Measurements from ENCODE around the gene DTX2. TPM values are rescaled to one million over a fixed set of nuclear protein-coding genes. Genes with fewer than 3 reads are reported as not detected.
"Not testable (repeated sequence)": the region's sequence is repeated elsewhere in the genome, so short reads cannot be mapped to it uniquely, and the experiment has no call there.

Gene DTX2
- polyA plus RNA-seq, 1 donor from 2014 or later = 2.4 TPM

DNA sequence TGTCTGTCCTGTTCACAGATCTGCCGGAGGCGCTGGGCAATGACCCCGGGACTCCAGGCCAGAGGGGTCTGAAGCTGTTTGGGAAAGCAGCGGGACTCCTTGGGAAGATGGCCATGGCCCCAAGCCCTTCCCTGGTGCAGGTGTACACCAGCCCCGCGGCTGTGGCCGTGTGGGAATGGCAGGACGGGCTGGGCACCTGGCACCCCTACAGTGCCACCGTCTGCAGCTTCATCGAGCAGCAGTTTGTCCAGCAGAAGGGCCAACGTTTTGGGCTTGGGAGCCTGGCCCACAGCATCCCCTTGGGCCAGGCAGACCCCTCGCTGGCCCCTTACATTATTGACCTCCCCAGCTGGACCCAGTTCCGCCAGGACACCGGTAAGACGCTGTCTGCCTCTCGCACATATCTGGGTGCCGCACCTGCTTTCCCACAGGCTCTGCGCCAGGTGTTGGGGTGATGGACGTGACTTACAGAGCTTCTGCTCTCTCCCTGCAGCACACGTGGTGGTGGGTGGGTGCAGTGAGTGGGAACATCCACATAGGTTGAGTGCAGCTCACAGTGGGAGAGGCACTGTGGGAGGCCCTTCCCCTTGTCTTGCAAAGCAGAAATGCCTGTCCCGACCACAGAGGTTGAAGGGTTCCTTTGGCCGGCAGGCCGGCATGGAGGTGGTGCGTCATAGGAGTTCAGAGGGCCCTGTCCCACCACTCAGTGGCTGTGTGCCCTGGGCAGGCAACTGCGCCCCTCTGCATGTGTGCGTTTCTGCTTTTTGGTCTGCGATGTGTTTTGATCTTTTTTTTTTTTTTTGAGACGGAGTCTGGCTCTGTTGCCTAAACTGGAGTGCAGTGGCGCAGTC is 19.1 kb downstream of the DTX2 start:
- not testable (repeated sequence) for H3K9me3 ChIP-seq (ENCODE audit: low read length)

DNA sequence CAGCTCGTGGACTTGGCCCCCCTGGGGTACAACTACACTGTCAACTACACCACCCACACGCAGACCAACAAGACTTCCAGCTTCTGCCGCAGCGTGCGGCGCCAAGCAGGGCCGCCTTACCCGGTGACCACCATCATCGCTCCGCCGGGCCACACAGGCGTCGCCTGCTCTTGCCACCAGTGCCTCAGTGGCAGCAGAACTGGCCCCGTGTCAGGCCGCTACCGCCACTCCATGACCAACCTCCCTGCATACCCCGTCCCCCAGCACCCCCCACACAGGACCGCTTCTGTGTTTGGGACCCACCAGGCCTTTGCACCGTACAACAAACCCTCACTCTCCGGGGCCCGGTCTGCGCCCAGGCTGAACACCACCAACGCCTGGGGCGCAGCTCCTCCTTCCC is 21.2 kb downstream of the DTX2 start:
- H3K27ac ChIP-seq (ENCODE audit: low read length); H3K27me3 ChIP-seq (ENCODE audit: insufficient read depth, low read depth, low read length); H2AFZ ChIP-seq (ENCODE audit: low read depth, low read length); H3F3A ChIP-seq (ENCODE audit: insufficient read depth, low read length, poor library complexity, severe bottlenecking); H3K9me3 ChIP-seq (ENCODE audit: low read length); H3K4me2 ChIP-seq (ENCODE audit: low read length); H3K79me2 ChIP-seq (replicated peaks; ENCODE audit: insufficient read depth, low read length); H4K20me1 ChIP-seq (ENCODE audit: insufficient read depth); H3K9ac ChIP-seq (ENCODE audit: low read length); H3K9me2 ChIP-seq (ENCODE audit: insufficient read depth, low read length); H3K4me3 ChIP-seq (ENCODE audit: low read length); H3K36me3 ChIP-seq (ENCODE audit: insufficient read depth, low read length): not testable (repeated sequence)

More for the DNA sequence above, 19.1 kb downstream of the DTX2 start:
- H3K27me3 ChIP-seq (ENCODE audit: insufficient read depth, low read depth, low read length); H3K79me2 ChIP-seq (replicated peaks; ENCODE audit: insufficient read depth, low read length); H3K9ac ChIP-seq (ENCODE audit: low read length); H3F3A ChIP-seq (ENCODE audit: insufficient read depth, low read length, poor library complexity, severe bottlenecking); H4K20me1 ChIP-seq (ENCODE audit: insufficient read depth); H3K4me2 ChIP-seq (ENCODE audit: low read length); H3K9me2 ChIP-seq (ENCODE audit: insufficient read depth, low read length); H2AFZ ChIP-seq (ENCODE audit: low read depth, low read length); H3K27ac ChIP-seq (ENCODE audit: low read length); H3K4me3 ChIP-seq (ENCODE audit: low read length); H3K36me3 ChIP-seq (ENCODE audit: insufficient read depth, low read length): not testable (repeated sequence)

DNA sequence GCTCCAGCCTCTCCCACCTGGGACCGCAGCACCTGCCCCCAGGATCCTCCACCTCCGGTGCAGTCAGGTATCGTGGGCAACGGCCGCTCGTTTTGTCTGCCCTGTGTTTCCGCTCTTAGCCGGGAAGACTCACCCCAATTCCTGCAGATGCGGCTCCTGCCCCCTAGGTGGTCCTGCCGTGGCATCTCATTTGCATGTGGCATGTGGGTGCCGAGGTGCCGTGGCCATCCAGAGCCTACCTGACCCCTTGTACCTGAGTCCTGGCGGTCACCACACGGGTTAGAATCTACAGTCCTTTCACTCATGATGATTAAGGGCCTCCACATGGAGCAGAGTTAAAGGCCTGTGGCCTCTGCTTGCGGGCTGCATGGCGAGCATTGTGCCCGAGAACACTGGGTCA is 21.6 kb downstream of the DTX2 start:
- not testable (repeated sequence) for H3K79me2 ChIP-seq (replicated peaks; ENCODE audit: insufficient read depth, low read length); H3K27me3 ChIP-seq (ENCODE audit: insufficient read depth, low read depth, low read length); H3F3A ChIP-seq (ENCODE audit: insufficient read depth, low read length, poor library complexity, severe bottlenecking); H3K9me3 ChIP-seq (ENCODE audit: low read length); H3K27ac ChIP-seq (ENCODE audit: low read length); H3K4me2 ChIP-seq (ENCODE audit: low read length); H2AFZ ChIP-seq (ENCODE audit: low read depth, low read length); H4K20me1 ChIP-seq (ENCODE audit: insufficient read depth); H3K36me3 ChIP-seq (ENCODE audit: insufficient read depth, low read length); H3K9me2 ChIP-seq (ENCODE audit: insufficient read depth, low read length); H3K9ac ChIP-seq (ENCODE audit: low read length); H3K4me3 ChIP-seq (ENCODE audit: low read length)

DNA sequence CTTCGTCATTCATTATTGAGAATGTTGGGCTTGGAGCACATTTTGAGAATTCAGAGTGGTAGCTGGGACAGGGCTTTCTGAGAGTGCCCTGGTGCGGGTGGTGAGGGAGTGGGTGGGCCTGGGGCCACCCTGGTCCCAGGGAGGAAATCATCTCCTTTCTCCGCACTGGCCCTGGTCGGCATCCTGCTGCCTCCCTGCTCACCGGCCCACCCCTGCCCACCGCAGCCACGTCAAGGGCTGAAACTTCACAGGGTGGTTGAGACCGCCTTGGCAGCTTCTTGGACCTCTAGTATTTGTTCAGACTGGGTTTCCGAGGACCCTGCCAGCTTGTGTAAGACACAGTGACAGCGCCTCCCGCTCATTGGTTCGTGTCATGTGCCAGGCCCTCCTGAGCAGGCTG is 22.9 kb downstream of the DTX2 start:
- not testable (repeated sequence) for H3K79me2 ChIP-seq (replicated peaks; ENCODE audit: insufficient read depth, low read length); H3K4me3 ChIP-seq (ENCODE audit: low read length); H3K27me3 ChIP-seq (ENCODE audit: insufficient read depth, low read depth, low read length)

DNA sequence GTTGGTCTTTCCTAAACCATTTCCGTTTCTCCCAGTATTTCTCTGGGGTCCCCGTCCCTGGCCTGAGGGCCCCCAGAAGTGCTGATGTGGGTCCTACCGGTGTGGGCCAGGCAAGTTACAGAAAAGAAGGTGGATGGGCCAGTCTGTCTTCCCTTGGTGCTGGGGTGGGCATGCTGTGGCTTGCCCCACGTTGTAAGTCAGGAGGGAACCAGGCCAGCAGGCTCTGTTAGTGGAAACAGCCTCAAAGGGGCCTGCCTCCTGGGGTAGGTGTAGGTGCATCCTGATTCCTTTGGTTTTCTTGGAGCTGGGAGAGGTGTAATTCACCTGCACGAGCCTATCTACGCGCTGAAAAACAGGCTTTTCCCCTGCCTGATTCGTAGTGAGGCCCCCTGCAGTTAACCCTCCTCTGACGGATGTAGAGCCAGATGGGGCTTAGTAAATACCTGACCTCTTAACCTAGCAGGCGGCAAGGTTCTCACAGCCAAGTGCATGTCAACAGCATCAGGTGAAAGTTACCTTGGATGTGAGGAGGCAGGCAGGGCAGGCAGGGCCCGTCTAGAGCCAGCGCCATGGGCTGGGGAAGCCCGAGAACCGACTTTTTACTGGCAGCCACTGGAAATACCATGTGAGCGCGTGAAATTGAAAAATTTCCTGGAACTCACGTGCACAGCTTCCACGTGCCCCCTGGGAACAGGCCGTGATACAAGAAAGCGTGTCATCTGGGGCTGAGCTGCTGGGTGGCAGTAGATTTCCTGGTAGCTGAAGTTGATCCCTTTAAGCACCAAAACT is 24.5 kb downstream of the DTX2 start:
- not testable (repeated sequence) for H3K4me2 ChIP-seq (ENCODE audit: low read length); H2AFZ ChIP-seq (ENCODE audit: low read depth, low read length); H4K20me1 ChIP-seq (ENCODE audit: insufficient read depth); H3F3A ChIP-seq (ENCODE audit: insufficient read depth, low read length, poor library complexity, severe bottlenecking); H3K36me3 ChIP-seq (ENCODE audit: insufficient read depth, low read length); H3K9me3 ChIP-seq (ENCODE audit: low read length); H3K27me3 ChIP-seq (ENCODE audit: insufficient read depth, low read depth, low read length); H3K4me3 ChIP-seq (ENCODE audit: low read length); H3K9me2 ChIP-seq (ENCODE audit: insufficient read depth, low read length); H3K9ac ChIP-seq (ENCODE audit: low read length); H3K79me2 ChIP-seq (replicated peaks; ENCODE audit: insufficient read depth, low read length); H3K27ac ChIP-seq (ENCODE audit: low read length)

More for the DNA sequence above, 22.9 kb downstream of the DTX2 start:
- not testable (repeated sequence) for H3K9me3 ChIP-seq (ENCODE audit: low read length); H3F3A ChIP-seq (ENCODE audit: insufficient read depth, low read length, poor library complexity, severe bottlenecking); H3K9me2 ChIP-seq (ENCODE audit: insufficient read depth, low read length); H3K36me3 ChIP-seq (ENCODE audit: insufficient read depth, low read length); H3K27ac ChIP-seq (ENCODE audit: low read length); H3K4me2 ChIP-seq (ENCODE audit: low read length); H4K20me1 ChIP-seq (ENCODE audit: insufficient read depth); H3K9ac ChIP-seq (ENCODE audit: low read length); H2AFZ ChIP-seq (ENCODE audit: low read depth, low read length)

DNA sequence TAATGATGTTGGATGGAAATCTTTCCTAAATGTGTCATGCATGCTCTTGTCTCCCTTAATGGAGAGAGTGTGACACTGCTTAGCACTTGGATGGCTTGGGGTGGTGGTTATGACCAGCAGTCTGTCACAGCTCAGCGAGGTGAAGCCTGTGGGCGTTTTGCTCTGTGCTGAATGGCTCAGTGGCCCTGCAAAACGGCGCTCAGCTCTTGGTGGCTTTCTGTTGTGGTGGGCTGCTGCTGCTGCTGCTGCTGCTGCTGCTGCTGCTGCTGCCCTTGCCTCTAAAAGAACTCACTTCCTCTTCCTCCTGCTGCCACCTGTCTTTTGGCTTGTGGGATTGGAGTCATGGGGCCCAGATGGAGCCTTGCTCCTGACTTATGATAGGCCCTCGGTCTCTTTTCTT is 25.1 kb downstream of the DTX2 start:
- not testable (repeated sequence) for H3K9ac ChIP-seq (ENCODE audit: low read length); H3K79me2 ChIP-seq (replicated peaks; ENCODE audit: insufficient read depth, low read length)

DNA sequence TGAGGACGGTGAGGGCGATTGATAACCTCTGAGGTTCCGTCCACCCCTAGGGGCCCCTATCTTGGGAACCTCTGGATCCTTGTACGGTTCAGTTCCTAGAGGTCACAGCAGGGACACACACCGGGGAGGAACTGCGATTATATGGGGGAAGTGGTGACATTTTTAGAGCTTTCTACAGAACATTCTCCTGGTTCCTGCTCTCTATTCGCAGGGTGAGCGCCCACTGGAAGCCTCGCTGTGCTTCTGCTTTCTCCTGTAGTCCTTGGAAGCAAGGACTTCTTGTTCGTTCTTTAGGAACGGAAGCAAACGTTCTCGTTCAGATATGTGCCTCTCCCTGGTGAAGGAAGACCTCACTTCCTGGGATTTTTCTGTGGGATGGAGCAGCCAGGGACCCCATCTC is 26.5 kb downstream of the DTX2 start:
- not testable (repeated sequence) for H3K4me3 ChIP-seq (ENCODE audit: low read length)

More for the DNA sequence above, 25.1 kb downstream of the DTX2 start:
- not testable (repeated sequence) for H3K27me3 ChIP-seq (ENCODE audit: insufficient read depth, low read depth, low read length); H4K20me1 ChIP-seq (ENCODE audit: insufficient read depth); H3K9me3 ChIP-seq (ENCODE audit: low read length); H3K4me2 ChIP-seq (ENCODE audit: low read length); H3F3A ChIP-seq (ENCODE audit: insufficient read depth, low read length, poor library complexity, severe bottlenecking); H3K36me3 ChIP-seq (ENCODE audit: insufficient read depth, low read length); H3K27ac ChIP-seq (ENCODE audit: low read length); H3K9me2 ChIP-seq (ENCODE audit: insufficient read depth, low read length); H2AFZ ChIP-seq (ENCODE audit: low read depth, low read length); H3K4me3 ChIP-seq (ENCODE audit: low read length)

DNA sequence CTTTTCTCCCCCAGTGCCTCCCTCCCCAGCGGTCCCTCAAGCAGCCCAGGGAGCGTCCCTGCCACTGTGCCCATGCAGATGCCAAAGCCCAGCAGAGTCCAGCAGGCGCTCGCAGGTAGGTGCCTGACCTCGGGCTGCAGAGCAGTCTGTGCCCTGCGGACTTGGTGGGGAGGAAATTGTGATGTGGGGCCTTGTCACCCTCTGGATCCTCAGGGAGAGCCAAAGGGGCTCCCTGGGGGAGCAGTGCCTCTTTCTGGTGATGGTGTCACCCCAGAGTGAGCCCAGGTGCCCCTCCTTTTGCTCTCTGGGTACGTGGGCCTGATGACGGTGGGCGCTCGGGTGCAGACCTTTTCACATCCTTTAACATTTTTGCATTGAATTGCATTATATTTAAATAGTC is 30.6 kb downstream of the DTX2 start:
- not testable (repeated sequence) for H3F3A ChIP-seq (ENCODE audit: insufficient read depth, low read length, poor library complexity, severe bottlenecking); H3K79me2 ChIP-seq (replicated peaks; ENCODE audit: insufficient read depth, low read length); H4K20me1 ChIP-seq (ENCODE audit: insufficient read depth); H3K9me3 ChIP-seq (ENCODE audit: low read length); H3K4me2 ChIP-seq (ENCODE audit: low read length); H2AFZ ChIP-seq (ENCODE audit: low read depth, low read length); H3K9me2 ChIP-seq (ENCODE audit: insufficient read depth, low read length); H3K4me3 ChIP-seq (ENCODE audit: low read length); H3K9ac ChIP-seq (ENCODE audit: low read length); H3K27ac ChIP-seq (ENCODE audit: low read length); H3K36me3 ChIP-seq (ENCODE audit: insufficient read depth, low read length); H3K27me3 ChIP-seq (ENCODE audit: insufficient read depth, low read depth, low read length)

More for the DNA sequence above, 26.5 kb downstream of the DTX2 start:
- not testable (repeated sequence) for H3K9ac ChIP-seq (ENCODE audit: low read length); H3K27me3 ChIP-seq (ENCODE audit: insufficient read depth, low read depth, low read length); H3K9me2 ChIP-seq (ENCODE audit: insufficient read depth, low read length); H3K9me3 ChIP-seq (ENCODE audit: low read length); H3K4me2 ChIP-seq (ENCODE audit: low read length); H3K79me2 ChIP-seq (replicated peaks; ENCODE audit: insufficient read depth, low read length); H3F3A ChIP-seq (ENCODE audit: insufficient read depth, low read length, poor library complexity, severe bottlenecking); H3K27ac ChIP-seq (ENCODE audit: low read length); H4K20me1 ChIP-seq (ENCODE audit: insufficient read depth); H3K36me3 ChIP-seq (ENCODE audit: insufficient read depth, low read length); H2AFZ ChIP-seq (ENCODE audit: low read depth, low read length)
